PC-9 (cell line): ENCODE results near the gene ACAP3. TPM values are rescaled to one million over a fixed set of nuclear protein-coding genes. Genes with fewer than 3 reads are reported as not detected.
A peak's percentile ranks its signal among the peaks of the same experiment; 100 is the strongest.

Source experiments
- BruUV-seq: library from RNA; stranded (reverse); fragments of 400-500 nt; replicated peaks from 2 replicates; lab custom pipeline; 2021; lab: Mats Ljungman, UMichigan
- CTCF ChIA-PET: fragments of 300-600 bp; sonication (Branson Sonifier 250); formaldehyde crosslinking; loops from one replicate; lab custom pipeline; 2022; ENCODE audit warnings: antibody characterized with exemption; lab: Charles Lee
- POLR2A ChIA-PET: fragments of 300-600 bp; sonication (Branson Sonifier 250); formaldehyde crosslinking; loops from one replicate; lab custom pipeline; 2022; ENCODE audit warnings: antibody characterized with exemption; ENCODE audit not compliant: unreplicated experiment; lab: Charles Lee
- DNase-seq, 2 experiments: peaks; one replicate each; pipeline versions ENCODE4 v3.0.0 to v3.0.0-alpha.2; 2015 to 2022; ENCODE audit warnings: mixed read lengths in 1 of 2
- H2AFZ ChIP-seq: fragments of 200-600 bp; sonication (generic); 2 replicates; pipeline ENCODE4 v1.8.1; 2017; ENCODE audit warnings: antibody characterized with exemption
- H3F3A ChIP-seq: fragments of 200-600 bp; sonication (generic); 2 replicates; pipeline ENCODE4 v1.8.1; 2017; ENCODE audit warnings: antibody characterized with exemption, mild to moderate bottlenecking, low read depth; ENCODE audit not compliant: insufficient read depth
- H3K27ac ChIP-seq: fragments of 200-600 bp; sonication (generic); 2 replicates; pipeline ENCODE4 v1.6.1; 2016; ENCODE audit warnings: mixed run types
- H3K27me3 ChIP-seq: fragments of 200-600 bp; sonication (generic); 2 replicates; pipeline ENCODE4 v1.6.1; 2016; ENCODE audit warnings: low read depth, mixed run types; ENCODE audit not compliant: insufficient read depth
- H3K36me3 ChIP-seq: fragments of 200-600 bp; sonication (generic); 2 replicates; pipeline ENCODE4 v1.6.1; 2016; ENCODE audit warnings: low read depth, mixed run types
- H3K4me1 ChIP-seq: fragments of 200-600 bp; sonication (generic); replicated peaks from 2 replicates; pipeline ENCODE4 v1.6.1; 2016; ENCODE audit warnings: mixed run types; ENCODE audit not compliant: insufficient read depth
- H3K4me2 ChIP-seq: fragments of 200-600 bp; sonication (generic); 2 replicates; pipeline ENCODE4 v1.6.1; 2017; ENCODE audit warnings: mixed run types
- H3K4me3 ChIP-seq: fragments of 200-600 bp; sonication (generic); 2 replicates; pipeline ENCODE4 v1.6.1; 2016; ENCODE audit warnings: mixed run types
- H3K79me2 ChIP-seq: fragments of 200-600 bp; sonication (generic); 2 replicates; pipeline ENCODE4 v1.6.1; 2017; ENCODE audit warnings: low read depth, mixed run types
- H3K9me2 ChIP-seq: fragments of 200-600 bp; sonication (generic); 2 replicates; pipeline ENCODE4 v1.8.1; 2017; ENCODE audit warnings: mild to moderate bottlenecking; ENCODE audit not compliant: insufficient read depth
- H3K9me3 ChIP-seq: fragments of 200-600 bp; sonication (generic); 2 replicates; pipeline ENCODE4 v1.8.1; 2016; ENCODE audit warnings: low read depth; ENCODE audit not compliant: insufficient read depth
- H4K20me1 ChIP-seq: fragments of 200-600 bp; sonication (generic); 2 replicates; pipeline ENCODE4 v1.8.1; 2017; ENCODE audit not compliant: insufficient read depth
- EZH2 ChIP-seq: fragments of 200-600 bp; sonication (generic); IDR thresholded peaks from 2 replicates; pipeline ENCODE4 v1.8.0; 2017; ENCODE audit warnings: antibody characterized with exemption, low read depth
- intact Hi-C: fragments of 100-400 bp; cut with micrococcal nuclease; formaldehyde crosslinking; loops from one replicate; pipeline ENCODE4 v1.10.0; 2022; ENCODE audit not compliant: unreplicated experiment
- total RNA-seq: library from RNA; stranded (reverse); gene quantifications from 2 replicates; pipeline ENCODE4 v1.2.3, GENCODE V29; 2021
- TF ChIP-seq, protein P1 (sequence below): fragments of 200-600 bp; sonication (generic); conservative IDR thresholded peaks from 2 replicates; pipeline ENCODE4 v1.6.1; 2017; ENCODE audit warnings: mixed run types, antibody characterized with exemption, mild to moderate bottlenecking, moderate library complexity

The ACAP3 gene
- total RNA-seq, 1 experiment from 2014 or later, result 54.8 TPM

GRCh38 chr1:1274931-1275431 is 32.7 kb downstream of the ACAP3 start:
- no TSS peak for BruUV-seq
- POLR2A ChIA-PET, result no interaction called here
- no peak overlapping the region for H2AFZ ChIP-seq
- no peaks in the 10 kb centered on the region for H3K27me3 ChIP-seq
- TF ChIP-seq EZH2, result no peak
- TF ChIP-seq, protein P1, sequence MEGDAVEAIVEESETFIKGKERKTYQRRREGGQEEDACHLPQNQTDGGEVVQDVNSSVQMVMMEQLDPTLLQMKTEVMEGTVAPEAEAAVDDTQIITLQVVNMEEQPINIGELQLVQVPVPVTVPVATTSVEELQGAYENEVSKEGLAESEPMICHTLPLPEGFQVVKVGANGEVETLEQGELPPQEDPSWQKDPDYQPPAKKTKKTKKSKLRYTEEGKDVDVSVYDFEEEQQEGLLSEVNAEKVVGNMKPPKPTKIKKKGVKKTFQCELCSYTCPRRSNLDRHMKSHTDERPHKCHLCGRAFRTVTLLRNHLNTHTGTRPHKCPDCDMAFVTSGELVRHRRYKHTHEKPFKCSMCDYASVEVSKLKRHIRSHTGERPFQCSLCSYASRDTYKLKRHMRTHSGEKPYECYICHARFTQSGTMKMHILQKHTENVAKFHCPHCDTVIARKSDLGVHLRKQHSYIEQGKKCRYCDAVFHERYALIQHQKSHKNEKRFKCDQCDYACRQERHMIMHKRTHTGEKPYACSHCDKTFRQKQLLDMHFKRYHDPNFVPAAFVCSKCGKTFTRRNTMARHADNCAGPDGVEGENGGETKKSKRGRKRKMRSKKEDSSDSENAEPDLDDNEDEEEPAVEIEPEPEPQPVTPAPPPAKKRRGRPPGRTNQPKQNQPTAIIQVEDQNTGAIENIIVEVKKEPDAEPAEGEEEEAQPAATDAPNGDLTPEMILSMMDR, result no peak
- no peak overlapping the region for H3K27ac ChIP-seq
- peaks cover 17% of the 10 kb centered on the region for H3K4me1 ChIP-seq
- H3K36me3 ChIP-seq, result peaks cover 4% of the 10 kb centered on the region; the same call in 1 of the 2 replicates
- H3K4me3 ChIP-seq, result no peak overlapping the region
- no peaks in the 10 kb centered on the region for H3K9me2 ChIP-seq
- peaks cover 28% of the 10 kb centered on the region for H4K20me1 ChIP-seq
- H3K4me2 ChIP-seq, result peak overlapping the region; percentile 87; the same call in 1 of the 2 replicates
- no peaks in the 10 kb centered on the region for H3K9me3 ChIP-seq
- CTCF ChIA-PET, result no interaction called here
- no peak for DNase-seq
- H3F3A ChIP-seq, result peaks cover 10% of the 10 kb centered on the region
- H3K79me2 ChIP-seq, result peaks cover 34% of the 10 kb centered on the region
- intact Hi-C loops, result loop anchor here (5.0 kb wide), 1 partner anchor 72 kb away; the partner anchor contains the start of gene DVL1

GRCh38 chr1:1274299-1274930 is 33.3 kb downstream of the ACAP3 start:
- no peak for DNase-seq
- Histone ChIP-seq H3K9me3 (no peaks in the 10 kb centered on the region), H3K79me2 (peaks cover 40% of the 10 kb centered on the region), H3F3A (peaks cover 10% of the 10 kb centered on the region), H4K20me1 (peaks cover 34% of the 10 kb centered on the region), H3K4me1 (peaks cover 17% of the 10 kb centered on the region), H3K4me3 (peak overlapping the region; percentile 70), H3K27ac (no peak overlapping the region), H2AFZ (peak overlapping the region; percentile 88), H3K4me2 (peak overlapping the region; percentile 87), H3K9me2 (no peaks in the 10 kb centered on the region), H3K27me3 (no peaks in the 10 kb centered on the region), H3K36me3 (peaks cover 4% of the 10 kb centered on the region; the same call in 1 of the 2 replicates)
- TF ChIP-seq, protein P1, result no peak
- no peak for TF ChIP-seq EZH2
- ChIA-PET POLR2A (interaction anchor here (0.6 kb wide), 1 partner anchor 158 kb away, joined by 7 read pairs; the partner anchor contains the start of gene C1orf159), CTCF (interaction anchor here (0.6 to 0.7 kb wide), 2 partner anchors 8 to 17 kb away, joined by 7 read pairs; no protein-coding TSS in a partner anchor)
- no TSS peak for BruUV-seq
- intact Hi-C loops, result loop anchor here (5.0 kb wide), 1 partner anchor 73 kb away; the partner anchor contains the start of gene DVL1

- Histone ChIP-seq H3K27ac (peak within 1 kb of the TSS; percentile 42), H3K9me3 (no peaks in the 10 kb centered on the region), H3K4me3 (peak within 1 kb of the TSS; percentile 70), H3K36me3 (peaks cover 4% of the 10 kb centered on the region; the same call in 1 of the 2 replicates), H3K9me2 (no peaks in the 10 kb centered on the region), H2AFZ (peak within 1 kb of the TSS; percentile 88), H3K27me3 (no peaks in the 10 kb centered on the region), H3K4me1 (peaks cover 17% of the 10 kb centered on the region), H4K20me1 (peaks cover 35% of the 10 kb centered on the region), H3F3A (peaks cover 10% of the 10 kb centered on the region), H3K4me2 (peak within 1 kb of the TSS; percentile 93), H3K79me2 (peaks cover 44% of the 10 kb centered on the region)
- ChIA-PET POLR2A (interaction anchor here (0.6 to 0.7 kb wide), 6 partner anchors 10 to 158 kb away, joined by 3 to 21 read pairs (median 10); partner anchors contain the start of gene C1orf159), CTCF (interaction anchor here (0.6 to 0.7 kb wide), 2 partner anchors 9 to 17 kb away, joined by 7 read pairs; no protein-coding TSS in a partner anchor)
- BruUV-seq, result no TSS peak
- intact Hi-C loops, result loop anchor here (5.0 kb wide), 1 partner anchor 74 kb away; the partner anchor contains the start of gene DVL1
- peak; percentile 73 to 85 for DNase-seq
- TF ChIP-seq, protein P1, result no peak
- TF ChIP-seq EZH2, result no peak
These were observed 34.0 kb downstream of the ACAP3 start, which contains the start of gene UBE2J2 for GRCh38 chr1:1273512-1274298. TSS of gene UBE2J2 (minus strand) at chr1:1273854. CDS start at chr1:1267992, 5,862 bp downstream.
